Left forelimb (tissue), 1 donor: Measurements from ENCODE around the gene DISC1.

Source experiments
- DNase-seq: peaks from one replicate; pipeline ENCODE4 v3.0.0-alpha.2; 2018; ENCODE audit warnings: low spot score

Gene DISC1

DNA sequence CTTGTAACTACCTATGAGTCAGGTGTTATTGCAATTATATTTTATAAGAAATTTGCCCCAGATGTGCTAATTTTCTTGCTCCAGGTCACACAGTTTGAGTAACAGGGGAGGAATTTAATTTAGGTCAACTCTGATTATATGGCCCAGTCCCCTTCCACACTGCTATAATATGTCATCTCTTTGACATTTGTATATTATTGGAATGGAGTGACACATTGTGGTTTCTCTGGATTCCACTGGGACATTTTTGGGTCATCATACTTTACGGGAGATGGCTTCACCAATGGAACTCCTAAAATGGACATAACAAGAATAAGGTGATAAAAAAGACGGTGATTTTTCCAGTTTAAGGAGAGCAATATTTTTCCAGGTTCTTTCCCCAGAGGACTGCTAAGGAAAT lies 191.2 kb downstream of the DISC1 start:
- no peak for DNase-seq

DNA sequence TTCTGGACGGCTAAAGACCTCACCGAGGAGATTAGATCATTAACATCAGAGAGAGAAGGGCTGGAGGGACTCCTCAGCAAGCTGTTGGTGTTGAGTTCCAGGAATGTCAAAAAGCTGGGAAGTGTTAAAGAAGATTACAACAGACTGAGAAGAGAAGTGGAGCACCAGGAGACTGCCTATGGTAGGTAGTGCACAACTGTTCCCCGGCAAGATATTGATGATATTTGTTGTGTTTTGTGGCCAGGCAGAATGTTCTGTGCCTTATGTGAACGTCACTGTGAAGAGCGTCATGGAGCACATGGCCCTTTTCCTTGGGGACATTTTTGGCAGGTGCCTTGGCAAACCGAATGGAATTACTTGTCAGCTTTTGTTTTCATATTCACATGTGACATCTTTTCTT lies 191.7 kb downstream of the DISC1 start:
- DNase-seq: no peak

DNA sequence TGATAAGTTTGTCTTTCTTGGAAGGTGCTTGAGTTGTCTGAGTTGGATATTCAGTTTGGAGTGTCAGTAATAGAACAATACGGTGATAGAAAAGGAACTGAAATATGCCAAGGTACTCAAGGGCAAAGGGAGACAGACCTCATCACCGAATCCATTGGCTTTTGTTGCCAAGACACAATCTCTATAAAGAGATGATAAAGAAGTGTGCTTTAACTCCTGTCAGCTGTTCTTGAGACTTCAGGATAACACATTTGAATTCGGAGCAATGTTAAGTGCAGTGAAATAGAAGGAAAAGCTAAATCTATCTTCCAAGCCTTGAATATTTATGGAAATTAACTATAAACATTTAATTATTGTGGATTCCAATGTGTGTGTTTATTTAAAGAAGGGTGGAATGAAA lies 194.7 kb downstream of the DISC1 start:
- no peak for DNase-seq

DNA sequence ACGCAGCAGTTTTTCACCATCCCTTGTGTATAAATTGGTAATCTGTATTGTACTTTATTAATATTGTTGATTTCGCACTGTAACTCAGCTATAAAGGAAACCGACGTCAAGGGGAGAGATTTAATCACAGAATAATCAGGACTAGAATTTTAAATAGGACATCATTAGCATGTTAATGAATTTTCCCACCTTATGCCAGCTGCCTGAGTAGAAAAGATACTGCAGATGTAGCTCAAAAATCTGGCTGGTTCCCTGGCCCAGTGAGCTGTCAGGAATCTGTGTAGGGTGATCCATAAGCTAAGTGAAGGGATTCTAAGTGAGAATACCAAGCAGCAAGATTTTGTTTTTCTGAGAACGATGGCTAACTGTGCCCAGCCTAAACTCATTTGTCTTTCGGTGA lies 195.5 kb downstream of the DISC1 start:
- DNase-seq: no peak

DNA sequence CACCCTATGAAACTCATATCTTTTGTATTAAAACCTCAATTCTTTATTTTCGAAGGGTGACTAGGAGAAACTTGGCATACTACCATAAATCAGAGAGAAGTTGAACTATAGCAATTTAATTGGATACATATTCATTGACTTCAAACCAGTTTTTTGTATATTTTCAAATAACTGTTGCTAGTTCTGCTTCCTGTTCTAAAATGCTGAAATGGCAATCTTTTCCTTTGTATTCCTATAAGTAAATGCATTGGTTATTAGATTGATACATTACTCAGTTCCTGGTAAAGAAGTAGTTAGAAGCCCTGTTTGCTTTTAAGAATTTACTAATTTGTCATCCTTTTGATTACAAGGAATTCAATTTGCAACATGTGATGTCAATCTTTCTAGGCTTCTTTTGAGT lies 200.0 kb downstream of the DISC1 start:
- no peak for DNase-seq

DNA sequence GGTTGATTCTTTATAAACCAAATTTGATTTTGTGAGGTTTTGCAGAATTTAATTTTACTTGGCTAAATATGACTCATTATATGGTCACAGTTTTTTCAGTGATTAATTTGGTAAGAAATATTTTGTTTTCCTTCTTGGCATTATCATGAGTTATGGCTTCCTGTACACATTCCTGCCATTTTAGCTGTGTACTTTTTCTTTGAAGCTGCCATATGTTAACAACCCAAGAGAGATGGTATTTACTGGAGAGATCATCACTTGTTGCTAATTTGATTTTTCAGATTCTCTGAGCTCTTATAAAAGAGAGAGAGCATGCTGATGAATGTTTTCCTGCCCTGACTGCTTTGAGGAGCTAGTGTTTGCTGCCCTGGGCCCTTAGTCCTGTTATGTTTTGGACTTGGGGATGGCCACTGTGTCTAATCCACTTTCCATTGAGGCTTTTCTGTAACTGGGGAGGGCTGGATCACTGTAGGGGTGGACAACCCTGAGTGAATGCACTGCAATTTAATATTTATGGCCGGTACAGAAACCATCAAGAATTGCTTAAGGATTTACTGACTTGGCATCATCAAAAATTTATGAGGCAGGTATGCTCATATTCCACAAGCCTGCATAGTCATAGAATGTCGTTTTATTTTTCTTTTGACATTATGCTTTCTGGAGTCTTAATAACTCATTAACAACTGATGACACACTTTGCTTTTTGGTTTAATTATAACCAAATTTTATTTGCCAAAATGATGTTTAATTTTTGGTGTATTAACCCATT lies 200.9 kb downstream of the DISC1 start:
- no peak for DNase-seq

DNA sequence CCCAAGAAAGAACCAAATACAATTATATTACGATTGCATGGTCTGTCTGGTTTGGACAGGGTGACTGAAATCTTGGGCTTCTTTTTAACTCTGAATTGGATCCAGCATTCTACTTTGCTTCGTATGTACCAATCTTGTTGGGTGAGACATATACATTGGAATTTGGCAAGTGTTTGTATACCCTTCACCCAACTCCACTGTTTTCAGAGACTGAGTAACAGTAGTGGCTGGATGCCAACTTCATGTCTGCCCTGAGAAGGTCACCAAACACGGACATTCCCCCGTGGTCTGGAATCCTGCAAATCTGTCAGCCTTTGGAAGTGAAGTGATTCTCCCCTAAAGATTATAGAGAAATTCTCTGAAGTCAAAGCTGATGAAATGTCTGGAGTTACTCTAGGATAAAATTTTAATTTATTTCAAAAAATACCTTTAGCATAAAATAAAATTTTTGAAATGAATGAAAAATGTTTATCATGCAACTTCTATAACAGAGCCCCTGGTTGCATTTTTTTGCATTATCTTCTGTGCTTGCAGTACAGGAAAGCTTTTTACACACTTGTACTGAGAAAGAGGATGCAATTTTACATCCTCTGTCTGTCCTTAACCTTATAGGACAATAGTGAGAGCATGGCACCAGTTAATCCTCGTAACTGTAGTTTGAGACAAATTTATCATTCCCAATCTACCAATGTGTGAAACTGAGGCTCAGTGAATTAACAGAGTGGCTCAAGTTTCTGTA lies 201.8 kb downstream of the DISC1 start:
- no peak for DNase-seq

DNA sequence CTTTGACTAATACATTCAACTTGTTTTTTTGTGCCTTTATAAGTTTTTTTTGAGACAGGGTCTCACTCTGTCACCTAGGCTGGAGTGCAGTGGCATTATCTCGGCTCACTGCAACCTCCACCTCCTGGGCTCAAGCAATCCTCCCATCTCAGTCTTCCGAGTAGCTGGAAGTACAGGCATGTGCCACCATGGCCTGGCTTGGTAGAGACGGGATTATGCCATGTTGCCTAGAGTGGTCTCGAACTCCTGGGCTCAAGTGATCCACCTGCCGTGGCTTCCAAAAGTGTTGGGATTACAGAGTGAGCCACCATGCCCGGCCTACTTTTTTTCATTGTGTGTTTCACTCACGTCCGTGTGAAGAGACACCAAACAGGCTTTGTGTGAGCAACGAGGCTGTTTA lies 202.7 kb downstream of the DISC1 start:
- no peak for DNase-seq

DNA sequence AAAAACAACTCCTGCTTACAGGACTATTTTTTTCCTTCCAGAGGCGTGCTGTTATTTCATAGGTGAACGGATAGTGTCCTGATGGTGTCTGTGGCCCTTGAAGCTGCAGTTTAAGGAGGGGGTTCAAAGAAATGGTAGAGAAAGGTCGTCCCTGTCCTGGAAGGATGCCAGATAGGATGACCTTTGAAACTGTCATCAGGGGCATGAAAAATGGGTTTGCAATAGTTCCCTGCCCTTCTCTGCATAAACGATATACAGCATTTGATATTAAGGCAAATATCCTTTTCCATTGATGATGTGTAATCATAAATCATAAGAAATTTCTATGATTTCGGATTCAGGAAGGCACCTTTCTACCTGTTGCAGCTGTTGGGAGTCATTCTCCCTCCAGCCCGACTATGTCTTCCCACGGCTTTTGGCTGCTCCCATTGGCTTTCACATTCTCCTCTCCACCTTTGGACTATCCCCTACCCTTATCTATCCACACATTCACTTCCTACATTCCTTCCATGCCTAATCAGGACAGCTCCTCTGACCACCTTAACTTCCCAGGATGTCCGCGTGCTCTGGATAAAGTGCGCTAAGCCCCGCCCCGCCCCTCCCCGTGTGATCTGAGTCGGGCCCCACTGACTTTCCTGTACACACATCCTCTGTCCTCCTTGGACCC lies 209.8 kb downstream of the DISC1 start:
- no peak for DNase-seq

DNA sequence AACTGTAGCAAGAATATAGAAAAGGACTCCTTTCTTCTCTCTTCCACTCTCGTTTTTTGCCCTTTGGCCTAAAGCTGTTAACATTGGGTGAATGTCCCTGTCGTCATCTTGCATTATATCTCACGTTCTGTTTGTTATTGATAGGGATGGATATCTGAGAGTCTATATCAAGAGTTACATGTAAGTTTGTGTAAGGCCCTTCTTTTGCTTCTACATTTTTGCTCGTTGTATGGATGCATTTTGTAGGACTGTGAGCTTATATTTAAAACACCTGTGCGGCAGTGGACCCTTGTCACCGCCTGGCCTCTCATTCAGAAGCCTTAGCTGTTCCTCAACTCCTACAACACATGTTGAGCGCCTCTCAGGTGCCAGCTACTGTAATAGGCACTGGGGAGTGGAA lies 211.9 kb downstream of the DISC1 start:
- no peak for DNase-seq

DNA sequence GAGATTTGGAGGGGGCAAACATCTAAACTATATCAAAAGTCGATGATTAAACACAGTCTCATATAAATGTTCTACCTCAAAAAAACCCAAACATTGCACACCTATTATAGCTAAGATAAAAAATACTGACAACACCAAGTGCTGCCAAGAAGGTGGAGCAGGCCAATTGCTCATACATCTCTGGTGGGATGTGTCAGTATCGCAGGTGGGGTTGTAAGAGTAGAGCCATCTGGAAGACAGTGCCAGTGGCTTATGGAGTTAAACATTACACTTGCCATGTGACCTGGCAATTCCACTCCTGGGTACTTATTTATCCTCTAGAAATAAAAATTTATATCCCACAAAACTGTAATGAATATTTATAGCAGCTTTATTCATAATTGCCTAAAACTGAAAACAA lies 213.4 kb downstream of the DISC1 start:
- no peak for DNase-seq

DNA sequence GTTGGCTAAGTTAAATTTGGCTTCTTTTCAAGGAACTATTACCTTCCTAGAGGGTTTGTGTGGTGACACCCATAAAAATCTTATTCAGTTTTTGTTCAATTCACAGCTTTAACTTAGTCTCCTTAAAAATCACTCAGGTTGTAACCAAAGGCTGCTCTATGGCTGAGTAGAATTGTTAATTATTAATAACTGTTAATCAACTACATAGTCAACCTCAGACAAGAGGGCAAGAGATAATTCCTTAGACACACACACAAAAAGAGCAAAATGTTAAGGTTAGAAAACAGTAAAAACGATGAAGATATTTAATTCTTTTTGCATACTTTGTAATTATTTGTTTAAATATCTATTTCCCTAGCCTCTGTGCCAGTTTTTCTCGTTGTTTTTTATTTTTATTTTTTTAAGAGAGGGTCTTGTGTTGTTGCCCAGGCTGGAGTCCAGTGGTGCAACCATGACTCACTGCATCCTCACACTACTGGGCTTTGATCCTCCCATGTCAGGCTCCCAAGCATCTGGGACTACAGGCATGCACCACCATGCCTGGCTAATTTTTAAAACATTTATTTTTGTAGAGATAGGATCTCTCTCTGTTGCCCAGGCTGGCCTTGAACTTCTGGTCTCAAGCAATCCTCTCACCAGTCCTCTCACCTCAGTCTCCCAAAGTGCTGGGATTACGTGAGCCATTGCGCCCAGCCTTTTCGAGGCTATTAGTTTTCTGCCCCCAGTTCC lies 215.2 kb downstream of the DISC1 start:
- no peak for DNase-seq

DNA sequence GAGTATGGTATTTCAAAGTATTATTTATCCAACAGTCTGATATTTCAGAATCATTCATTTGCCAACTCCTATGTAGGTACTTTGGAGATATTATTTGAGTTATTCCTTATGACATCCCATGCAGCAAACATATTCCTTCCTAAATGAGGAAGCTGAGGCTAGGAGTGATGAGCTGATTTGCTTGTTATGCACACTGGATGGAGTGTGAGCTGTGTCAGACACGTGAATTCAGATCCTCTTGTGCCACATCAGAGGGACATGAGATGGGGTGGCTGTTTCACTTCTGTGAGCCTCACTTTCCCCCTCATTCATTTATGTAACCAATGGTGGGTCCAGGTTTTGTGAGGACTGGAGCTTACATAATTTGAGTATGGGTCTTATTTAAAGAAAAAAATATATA lies 215.9 kb downstream of the DISC1 start:
- DNase-seq: no peak

DNA sequence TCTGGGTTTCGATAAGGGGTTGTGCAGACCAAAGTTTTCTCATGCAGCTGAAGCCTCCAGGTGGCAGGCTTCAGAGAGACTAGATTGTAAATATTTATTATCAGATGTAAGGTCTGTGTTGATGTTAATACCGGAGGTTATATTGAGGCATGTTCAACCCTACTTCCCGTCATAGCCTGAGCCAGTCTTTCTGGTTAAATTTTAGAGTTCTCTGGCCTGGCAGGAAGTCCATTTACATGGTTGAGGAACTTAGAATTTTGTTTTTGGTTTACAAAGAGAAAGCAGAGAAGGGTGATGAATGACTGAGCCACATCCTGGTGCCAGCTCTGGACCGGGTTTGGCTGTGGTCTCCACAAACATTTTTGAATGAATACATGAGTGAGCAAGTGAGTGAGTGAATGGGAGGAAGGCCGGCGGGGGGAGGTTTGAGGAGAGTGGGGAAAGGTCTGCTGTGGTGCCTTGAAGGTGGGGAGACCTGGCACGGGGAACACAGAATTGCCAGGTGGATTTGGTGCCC lies 218.5 kb downstream of the DISC1 start:
- DNase-seq: no peak

DNA sequence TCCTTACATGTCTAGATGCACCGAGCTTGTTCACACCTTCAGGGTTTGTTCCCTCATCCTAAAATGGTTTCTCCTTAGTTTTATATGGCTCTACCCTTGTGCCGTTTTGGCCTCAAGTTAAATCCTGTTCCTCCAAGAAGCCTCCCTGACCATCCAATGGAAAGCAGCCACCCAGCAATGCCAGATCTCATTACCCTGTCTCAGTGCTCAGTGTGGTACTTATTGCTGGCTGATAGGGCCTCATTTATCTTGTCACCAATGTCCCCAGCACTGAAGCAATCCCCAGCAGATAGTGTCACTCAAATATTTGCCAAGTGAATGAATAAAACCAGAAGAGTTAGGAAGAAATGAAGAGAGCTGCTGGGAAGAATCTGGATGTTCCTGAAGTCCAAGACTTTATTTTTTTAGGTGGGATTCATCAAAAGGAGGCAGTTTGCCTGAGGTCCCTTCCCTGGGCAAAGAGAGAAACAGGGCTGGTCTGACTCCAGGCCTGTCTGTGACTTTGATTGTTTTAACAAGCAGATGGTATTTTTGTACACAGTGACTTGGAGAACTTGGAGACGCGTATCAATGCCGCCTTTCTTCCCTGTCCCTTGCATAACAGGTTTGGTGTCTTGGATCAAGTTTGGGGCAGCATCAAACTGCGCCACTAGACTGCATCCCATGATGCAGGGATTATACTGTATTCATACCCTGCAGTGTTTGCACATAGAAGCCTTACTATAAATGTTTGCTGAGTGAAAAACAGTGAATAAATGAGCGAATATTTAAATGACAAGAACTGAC lies 221.2 kb downstream of the DISC1 start:
- DNase-seq: no peak

DNA sequence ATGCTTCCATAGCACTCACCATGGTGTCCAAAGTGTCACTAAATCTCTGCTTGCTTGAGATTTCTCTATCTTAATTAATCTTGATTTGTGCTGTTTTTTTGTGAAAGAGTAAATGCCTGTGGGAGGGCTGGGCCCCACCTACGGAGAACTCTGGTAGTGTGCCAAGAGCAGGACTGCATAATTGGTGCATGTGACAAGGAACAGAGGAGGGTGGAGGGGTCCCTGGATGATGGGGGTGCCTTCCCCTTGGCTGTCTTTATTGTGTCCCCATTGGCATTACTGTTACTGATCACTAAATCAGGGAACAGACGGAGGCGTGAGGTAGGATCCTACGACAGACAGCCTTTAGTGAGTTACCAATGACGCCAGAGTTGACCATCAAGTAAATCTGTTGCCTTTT lies 223.4 kb downstream of the DISC1 start:
- no peak for DNase-seq

DNA sequence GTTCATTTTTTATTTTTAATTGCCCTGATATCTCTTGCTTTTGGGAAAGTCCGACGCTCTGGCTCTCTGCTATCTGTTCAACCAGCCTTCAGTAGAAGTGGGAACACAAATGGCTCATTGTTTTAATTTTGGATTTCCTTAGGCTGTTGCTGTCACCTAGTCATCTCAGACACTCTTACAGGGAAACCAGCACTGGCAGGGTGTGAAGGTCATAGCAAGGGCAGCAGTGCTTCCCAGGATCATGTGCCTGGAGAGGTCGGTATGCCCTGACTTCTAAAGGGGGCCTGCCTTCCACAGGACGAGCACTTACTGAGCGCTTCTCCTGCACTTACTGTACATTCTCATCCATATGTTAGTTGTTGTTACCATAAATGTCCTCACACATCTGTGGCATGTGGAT lies 224.2 kb downstream of the DISC1 start:
- no peak for DNase-seq

DNA sequence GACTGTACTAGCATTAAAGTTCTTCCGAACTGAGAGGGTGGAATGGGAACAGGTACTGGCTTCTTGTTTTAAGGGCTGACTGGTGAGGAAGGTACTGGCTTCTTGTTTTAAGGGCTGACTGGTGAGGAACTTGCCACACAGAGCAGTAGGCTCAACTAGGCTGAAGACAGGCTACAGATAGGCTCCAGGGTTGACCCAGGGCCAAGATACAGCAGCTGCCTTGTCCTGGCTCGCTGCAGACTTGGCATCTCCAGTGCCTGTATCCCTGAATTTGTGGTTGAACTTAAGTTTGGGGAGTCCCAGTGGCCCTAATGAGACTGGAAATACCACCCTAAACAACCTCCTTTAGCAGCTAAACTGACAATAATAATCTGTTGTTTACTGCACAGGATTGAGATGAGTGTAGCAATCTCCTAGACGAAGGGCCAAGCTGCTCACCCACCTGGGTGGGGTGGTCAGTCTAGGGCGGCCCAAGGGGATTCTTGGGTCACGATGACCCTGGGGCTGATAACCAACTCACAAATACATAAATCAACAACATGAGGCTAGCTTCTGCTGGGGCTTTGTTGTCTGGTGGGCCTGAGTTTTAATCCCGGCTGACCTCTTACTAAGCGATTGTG lies 227.1 kb downstream of the DISC1 start:
- no peak for DNase-seq

DNA sequence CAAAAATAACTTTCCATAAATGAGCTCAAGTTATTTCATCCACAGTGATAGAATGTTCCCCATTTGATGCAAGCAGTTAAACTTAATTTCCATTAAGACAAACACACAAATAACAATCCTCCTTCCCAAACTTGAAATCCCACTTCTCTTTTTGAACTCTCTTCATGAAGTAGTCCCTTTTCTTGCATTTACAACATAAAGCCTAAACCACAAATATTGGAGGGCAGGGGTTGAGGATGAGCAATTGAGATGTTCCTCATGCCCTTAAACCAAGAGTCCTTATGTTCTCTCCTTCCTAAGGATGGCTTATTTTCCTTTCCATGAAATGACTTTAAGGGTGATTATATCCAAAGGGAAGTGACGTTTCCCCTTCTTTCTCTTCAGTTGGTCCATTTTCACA lies 228.8 kb downstream of the DISC1 start:
- no peak for DNase-seq

DNA sequence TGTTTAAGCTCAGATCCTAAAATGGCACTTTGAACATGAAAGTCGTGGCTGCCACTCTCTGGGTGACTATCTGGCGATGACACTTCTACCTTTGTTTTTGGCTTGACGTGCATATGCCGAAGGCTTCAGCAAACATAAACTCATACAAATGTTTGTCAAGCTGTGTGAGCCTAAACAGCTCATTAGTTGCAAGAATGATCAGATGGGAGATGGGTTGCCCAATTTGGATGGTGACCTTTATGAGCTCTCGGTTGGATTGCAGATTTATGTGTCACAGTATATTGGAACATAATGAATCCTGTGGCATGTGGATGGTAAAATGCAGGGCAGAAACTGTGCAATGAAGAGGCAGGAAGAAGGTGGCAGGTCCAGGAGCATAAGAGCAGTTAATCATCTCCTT lies 229.3 kb downstream of the DISC1 start:
- no peak for DNase-seq

DNA sequence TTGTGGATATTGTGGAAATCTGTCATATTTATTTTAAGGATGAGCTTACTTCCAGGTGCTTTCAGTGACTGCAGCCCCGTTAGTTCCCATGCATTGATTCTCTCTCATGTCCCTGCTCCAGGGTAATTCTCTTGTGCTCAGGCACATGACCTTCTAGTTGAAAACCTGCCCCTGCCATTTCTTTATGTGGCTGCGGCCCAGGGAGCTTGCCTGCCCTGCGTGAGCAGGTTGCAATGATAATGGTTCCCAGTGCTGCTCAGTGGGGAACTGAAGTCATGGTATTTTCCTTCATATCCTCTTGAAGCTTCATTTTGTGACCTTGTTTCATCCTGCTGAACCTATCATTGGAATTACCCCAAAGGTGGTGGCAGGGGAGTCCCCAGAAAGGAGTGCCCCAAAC lies 229.8 kb downstream of the DISC1 start:
- no peak for DNase-seq
